Measurements from ENCODE around the gene RAP1GAP.
"Not testable (repeated sequence)": the region's sequence is repeated elsewhere in the genome, so short reads cannot be mapped to it uniquely, and the experiment has no call there.

RAP1GAP gene

GRCh38 chr1:21568809-21569385 is 100.3 kb downstream of the RAP1GAP start:
- no peak for DNase-seq (ENCODE audit: low spot score)

- no peak for DNase-seq (ENCODE audit: low spot score)
Measured at GRCh38 chr1:21568006-21568746, 101.0 kb downstream of the RAP1GAP start.

GRCh38 chr1:21567241-21568005 is 101.7 kb downstream of the RAP1GAP start:
- DNase-seq (ENCODE audit: low spot score), result no peak

- DNase-seq (ENCODE audit: low spot score), result not testable (repeated sequence)
Measured at GRCh38 chr1:21566361-21566760, 102.8 kb downstream of the RAP1GAP start.

GRCh38 chr1:21565285-21565684 is 103.9 kb downstream of the RAP1GAP start:
- DNase-seq (ENCODE audit: low spot score), result no peak

- DNase-seq (ENCODE audit: low spot score), result no peak
Measured at GRCh38 chr1:21564521-21565095, 104.5 kb downstream of the RAP1GAP start.

GRCh38 chr1:21563971-21564370 is 105.2 kb downstream of the RAP1GAP start:
- no peak for DNase-seq (ENCODE audit: low spot score)

GRCh38 chr1:21562896-21563295 is 106.3 kb downstream of the RAP1GAP start:
- no peak for DNase-seq (ENCODE audit: low spot score)

GRCh38 chr1:21560916-21561638 is 108.1 kb downstream of the RAP1GAP start:
- DNase-seq (ENCODE audit: low spot score), result no peak

GRCh38 chr1:21559788-21560567 is 109.2 kb downstream of the RAP1GAP start:
- no peak for DNase-seq (ENCODE audit: low spot score)

GRCh38 chr1:21553116-21553926 is 115.8 kb downstream of the RAP1GAP start:
- DNase-seq (ENCODE audit: low spot score), result no peak

GRCh38 chr1:21552715-21553114 is 116.4 kb downstream of the RAP1GAP start:
- DNase-seq (ENCODE audit: low spot score), result no peak

GRCh38 chr1:21550866-21551475 is 118.2 kb downstream of the RAP1GAP start:
- DNase-seq (ENCODE audit: low spot score), result no peak

- DNase-seq (ENCODE audit: low spot score), result no peak
Measured at GRCh38 chr1:21550097-21550496, 119.1 kb downstream of the RAP1GAP start.

GRCh38 chr1:21547876-21548275 is 121.3 kb downstream of the RAP1GAP start:
- peak; percentile 31 for DNase-seq (ENCODE audit: low spot score)
